ENCODE data around the gene RFX8.

The RFX8 gene

GRCh38 chr2:101426822-101427221 is 48.1 kb downstream of the RFX8 start:
- H3K9me3 ChIP-seq (ENCODE audit: low read length): no peaks in the 10 kb centered on the region
- no peak overlapping the region for H3K9ac ChIP-seq (ENCODE audit: low read length)
- H3K4me3 ChIP-seq (ENCODE audit: low read depth in 1 of 2, low read length in 2 of 2): no peak overlapping the region
- no peaks in the 10 kb centered on the region for H3K4me1 ChIP-seq (ENCODE audit: insufficient read depth, low read length)
- H3K36me3 ChIP-seq (ENCODE audit: insufficient read depth, low read length): no peaks in the 10 kb centered on the region
- no peaks in the 10 kb centered on the region for H3K27me3 ChIP-seq (ENCODE audit: control insufficient read depth in 1 of 2, insufficient read depth in 2 of 2, low read length in 2 of 2)
- H3K27ac ChIP-seq (ENCODE audit: low read depth, low read length): no peak overlapping the region

- Histone ChIP-seq H3K9ac (ENCODE audit: low read length) (no peak overlapping the region), H3K4me3 (ENCODE audit: low read depth in 1 of 2, low read length in 2 of 2) (no peak overlapping the region), H3K4me1 (ENCODE audit: insufficient read depth, low read length) (no peaks in the 10 kb centered on the region), H3K36me3 (ENCODE audit: insufficient read depth, low read length) (no peaks in the 10 kb centered on the region), H3K9me3 (ENCODE audit: low read length) (no peaks in the 10 kb centered on the region), H3K27me3 (ENCODE audit: control insufficient read depth in 1 of 2, insufficient read depth in 2 of 2, low read length in 2 of 2) (no peaks in the 10 kb centered on the region), H3K27ac (ENCODE audit: low read depth, low read length) (no peak overlapping the region)
Observed at GRCh38 chr2:101420623-101421022, 54.3 kb downstream of the RFX8 start.

GRCh38 chr2:101419096-101419663 is 55.7 kb downstream of the RFX8 start:
- H3K4me3 ChIP-seq (ENCODE audit: low read depth in 1 of 2, low read length in 2 of 2): peak overlapping the region in 1 of 2 donors; percentile 5

GRCh38 chr2:101418460-101419095 is 56.3 kb downstream of the RFX8 start:
- Histone ChIP-seq H3K27ac (ENCODE audit: low read depth, low read length) (no peak overlapping the region), H3K36me3 (ENCODE audit: insufficient read depth, low read length) (no peaks in the 10 kb centered on the region), H3K4me1 (ENCODE audit: insufficient read depth, low read length) (no peaks in the 10 kb centered on the region), H3K4me3 (ENCODE audit: low read depth in 1 of 2, low read length in 2 of 2) (peak overlapping the region in 1 of 2 donors; percentile 5), H3K27me3 (ENCODE audit: control insufficient read depth in 1 of 2, insufficient read depth in 2 of 2, low read length in 2 of 2) (no peaks in the 10 kb centered on the region), H3K9me3 (ENCODE audit: low read length) (no peaks in the 10 kb centered on the region), H3K9ac (ENCODE audit: low read length) (no peak overlapping the region)

More at GRCh38 chr2:101419096-101419663, 55.7 kb downstream of the RFX8 start:
- Histone ChIP-seq H3K36me3 (ENCODE audit: insufficient read depth, low read length) (no peaks in the 10 kb centered on the region), H3K27me3 (ENCODE audit: control insufficient read depth in 1 of 2, insufficient read depth in 2 of 2, low read length in 2 of 2) (no peaks in the 10 kb centered on the region), H3K9ac (ENCODE audit: low read length) (no peak overlapping the region), H3K9me3 (ENCODE audit: low read length) (no peaks in the 10 kb centered on the region), H3K4me1 (ENCODE audit: insufficient read depth, low read length) (no peaks in the 10 kb centered on the region), H3K27ac (ENCODE audit: low read depth, low read length) (no peak overlapping the region)

GRCh38 chr2:101416609-101417008 is 58.3 kb downstream of the RFX8 start:
- Histone ChIP-seq H3K36me3 (ENCODE audit: insufficient read depth, low read length) (no peaks in the 10 kb centered on the region), H3K27ac (ENCODE audit: low read depth, low read length) (no peak overlapping the region), H3K4me1 (ENCODE audit: insufficient read depth, low read length) (no peaks in the 10 kb centered on the region), H3K27me3 (ENCODE audit: control insufficient read depth in 1 of 2, insufficient read depth in 2 of 2, low read length in 2 of 2) (no peaks in the 10 kb centered on the region), H3K4me3 (ENCODE audit: low read depth in 1 of 2, low read length in 2 of 2) (no peak overlapping the region), H3K9ac (ENCODE audit: low read length) (no peak overlapping the region), H3K9me3 (ENCODE audit: low read length) (no peaks in the 10 kb centered on the region)

GRCh38 chr2:101415884-101416283 is 59.0 kb downstream of the RFX8 start:
- H3K4me3 ChIP-seq (ENCODE audit: low read depth in 1 of 2, low read length in 2 of 2): no peak overlapping the region
- no peak overlapping the region for H3K27ac ChIP-seq (ENCODE audit: low read depth, low read length)
- no peak overlapping the region for H3K9ac ChIP-seq (ENCODE audit: low read length)
- H3K36me3 ChIP-seq (ENCODE audit: insufficient read depth, low read length): no peaks in the 10 kb centered on the region
- H3K9me3 ChIP-seq (ENCODE audit: low read length): no peaks in the 10 kb centered on the region
- no peaks in the 10 kb centered on the region for H3K4me1 ChIP-seq (ENCODE audit: insufficient read depth, low read length)
- H3K27me3 ChIP-seq (ENCODE audit: control insufficient read depth in 1 of 2, insufficient read depth in 2 of 2, low read length in 2 of 2): no peaks in the 10 kb centered on the region

GRCh38 chr2:101415220-101415619 is 59.7 kb downstream of the RFX8 start:
- H3K9me3 ChIP-seq (ENCODE audit: low read length): no peaks in the 10 kb centered on the region
- no peak overlapping the region for H3K27ac ChIP-seq (ENCODE audit: low read depth, low read length)
- H3K36me3 ChIP-seq (ENCODE audit: insufficient read depth, low read length): no peaks in the 10 kb centered on the region
- H3K27me3 ChIP-seq (ENCODE audit: control insufficient read depth in 1 of 2, insufficient read depth in 2 of 2, low read length in 2 of 2): no peaks in the 10 kb centered on the region
- H3K9ac ChIP-seq (ENCODE audit: low read length): no peak overlapping the region
- no peaks in the 10 kb centered on the region for H3K4me1 ChIP-seq (ENCODE audit: insufficient read depth, low read length)
- no peak overlapping the region for H3K4me3 ChIP-seq (ENCODE audit: low read depth in 1 of 2, low read length in 2 of 2)

GRCh38 chr2:101412092-101412694 is 62.7 kb downstream of the RFX8 start:
- Histone ChIP-seq H3K36me3 (ENCODE audit: insufficient read depth, low read length) (no peaks in the 10 kb centered on the region), H3K4me1 (ENCODE audit: insufficient read depth, low read length) (no peaks in the 10 kb centered on the region), H3K27ac (ENCODE audit: low read depth, low read length) (no peak overlapping the region), H3K27me3 (ENCODE audit: control insufficient read depth in 1 of 2, insufficient read depth in 2 of 2, low read length in 2 of 2) (no peaks in the 10 kb centered on the region), H3K4me3 (ENCODE audit: low read depth in 1 of 2, low read length in 2 of 2) (no peak overlapping the region), H3K9me3 (ENCODE audit: low read length) (no peaks in the 10 kb centered on the region), H3K9ac (ENCODE audit: low read length) (no peak overlapping the region)

- Histone ChIP-seq H3K4me1 (ENCODE audit: insufficient read depth, low read length) (no peaks in the 10 kb centered on the region), H3K9ac (ENCODE audit: low read length) (no peak overlapping the region), H3K9me3 (ENCODE audit: low read length) (no peaks in the 10 kb centered on the region), H3K4me3 (ENCODE audit: low read depth in 1 of 2, low read length in 2 of 2) (no peak overlapping the region), H3K27ac (ENCODE audit: low read depth, low read length) (no peak overlapping the region), H3K27me3 (ENCODE audit: control insufficient read depth in 1 of 2, insufficient read depth in 2 of 2, low read length in 2 of 2) (no peaks in the 10 kb centered on the region), H3K36me3 (ENCODE audit: insufficient read depth, low read length) (no peaks in the 10 kb centered on the region)
Observed at GRCh38 chr2:101410746-101411145, 64.2 kb downstream of the RFX8 start.

GRCh38 chr2:101410114-101410513 is 64.8 kb downstream of the RFX8 start:
- Histone ChIP-seq H3K27ac (ENCODE audit: low read depth, low read length) (no peak overlapping the region), H3K9me3 (ENCODE audit: low read length) (no peaks in the 10 kb centered on the region), H3K4me1 (ENCODE audit: insufficient read depth, low read length) (no peaks in the 10 kb centered on the region), H3K36me3 (ENCODE audit: insufficient read depth, low read length) (no peaks in the 10 kb centered on the region), H3K4me3 (ENCODE audit: low read depth in 1 of 2, low read length in 2 of 2) (no peak overlapping the region), H3K27me3 (ENCODE audit: control insufficient read depth in 1 of 2, insufficient read depth in 2 of 2, low read length in 2 of 2) (no peaks in the 10 kb centered on the region), H3K9ac (ENCODE audit: low read length) (no peak overlapping the region)

- no peak overlapping the region for H3K9ac ChIP-seq (ENCODE audit: low read length)
- no peaks in the 10 kb centered on the region for H3K9me3 ChIP-seq (ENCODE audit: low read length)
- H3K4me1 ChIP-seq (ENCODE audit: insufficient read depth, low read length): no peaks in the 10 kb centered on the region
- no peak overlapping the region for H3K4me3 ChIP-seq (ENCODE audit: low read depth in 1 of 2, low read length in 2 of 2)
- no peaks in the 10 kb centered on the region for H3K27me3 ChIP-seq (ENCODE audit: control insufficient read depth in 1 of 2, insufficient read depth in 2 of 2, low read length in 2 of 2)
- no peak overlapping the region for H3K27ac ChIP-seq (ENCODE audit: low read depth, low read length)
- no peaks in the 10 kb centered on the region for H3K36me3 ChIP-seq (ENCODE audit: insufficient read depth, low read length)
Observed at GRCh38 chr2:101409699-101410098, 65.2 kb downstream of the RFX8 start.

- Histone ChIP-seq H3K27ac (ENCODE audit: low read depth, low read length) (no peak overlapping the region), H3K4me3 (ENCODE audit: low read depth in 1 of 2, low read length in 2 of 2) (no peak overlapping the region), H3K9ac (ENCODE audit: low read length) (no peak overlapping the region), H3K4me1 (ENCODE audit: insufficient read depth, low read length) (no peaks in the 10 kb centered on the region), H3K27me3 (ENCODE audit: control insufficient read depth in 1 of 2, insufficient read depth in 2 of 2, low read length in 2 of 2) (no peaks in the 10 kb centered on the region), H3K36me3 (ENCODE audit: insufficient read depth, low read length) (no peaks in the 10 kb centered on the region), H3K9me3 (ENCODE audit: low read length) (no peaks in the 10 kb centered on the region)
Observed at GRCh38 chr2:101408925-101409324, 66.0 kb downstream of the RFX8 start.
